ENCODE results near the gene ZFHX3. TPM values are rescaled to one million over a fixed set of nuclear protein-coding genes. Genes with fewer than 3 reads are reported as not detected.

Gene ZFHX3
- total RNA-seq, 3 donors from 2014 or later: 13.8 to 36.0 (median 15.5) TPM

DNA sequence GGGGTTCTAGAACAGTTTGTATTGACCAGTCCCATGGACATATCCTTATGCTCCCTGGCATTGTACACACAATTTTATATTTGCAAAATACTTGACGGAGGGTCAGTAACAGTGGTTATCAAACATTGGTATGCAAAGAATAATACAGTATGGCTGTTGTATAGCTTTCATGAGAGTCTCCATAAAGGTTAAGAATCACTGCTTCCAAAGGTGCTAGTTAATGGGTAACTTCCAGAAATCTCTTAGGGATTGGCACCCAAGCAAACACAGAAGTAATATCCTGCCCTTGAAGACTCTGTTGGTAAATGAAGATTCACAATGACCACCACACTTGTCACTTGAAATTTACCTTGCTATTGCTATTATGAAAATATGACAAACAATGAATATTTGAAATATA, 239.2 kb downstream of the ZFHX3 start:
- Histone ChIP-seq H3K36me3 (ENCODE audit: low read depth) (no peaks in the 10 kb centered on the region), H3K4me1 (ENCODE audit: low read depth) (peaks cover 5% of the 10 kb centered on the region), H3K4me3 (no peak overlapping the region), H3K9me3 (no peaks in the 10 kb centered on the region)
- DNase-seq (no peak), ATAC-seq (peak; percentile 73)
- TF ChIP-seq, protein P1, sequence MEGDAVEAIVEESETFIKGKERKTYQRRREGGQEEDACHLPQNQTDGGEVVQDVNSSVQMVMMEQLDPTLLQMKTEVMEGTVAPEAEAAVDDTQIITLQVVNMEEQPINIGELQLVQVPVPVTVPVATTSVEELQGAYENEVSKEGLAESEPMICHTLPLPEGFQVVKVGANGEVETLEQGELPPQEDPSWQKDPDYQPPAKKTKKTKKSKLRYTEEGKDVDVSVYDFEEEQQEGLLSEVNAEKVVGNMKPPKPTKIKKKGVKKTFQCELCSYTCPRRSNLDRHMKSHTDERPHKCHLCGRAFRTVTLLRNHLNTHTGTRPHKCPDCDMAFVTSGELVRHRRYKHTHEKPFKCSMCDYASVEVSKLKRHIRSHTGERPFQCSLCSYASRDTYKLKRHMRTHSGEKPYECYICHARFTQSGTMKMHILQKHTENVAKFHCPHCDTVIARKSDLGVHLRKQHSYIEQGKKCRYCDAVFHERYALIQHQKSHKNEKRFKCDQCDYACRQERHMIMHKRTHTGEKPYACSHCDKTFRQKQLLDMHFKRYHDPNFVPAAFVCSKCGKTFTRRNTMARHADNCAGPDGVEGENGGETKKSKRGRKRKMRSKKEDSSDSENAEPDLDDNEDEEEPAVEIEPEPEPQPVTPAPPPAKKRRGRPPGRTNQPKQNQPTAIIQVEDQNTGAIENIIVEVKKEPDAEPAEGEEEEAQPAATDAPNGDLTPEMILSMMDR (IDR thresholded peaks at IDR 0.05): no peak
- intact Hi-C loops (cut with DNase I, micrococcal nuclease): no loop called here

DNA sequence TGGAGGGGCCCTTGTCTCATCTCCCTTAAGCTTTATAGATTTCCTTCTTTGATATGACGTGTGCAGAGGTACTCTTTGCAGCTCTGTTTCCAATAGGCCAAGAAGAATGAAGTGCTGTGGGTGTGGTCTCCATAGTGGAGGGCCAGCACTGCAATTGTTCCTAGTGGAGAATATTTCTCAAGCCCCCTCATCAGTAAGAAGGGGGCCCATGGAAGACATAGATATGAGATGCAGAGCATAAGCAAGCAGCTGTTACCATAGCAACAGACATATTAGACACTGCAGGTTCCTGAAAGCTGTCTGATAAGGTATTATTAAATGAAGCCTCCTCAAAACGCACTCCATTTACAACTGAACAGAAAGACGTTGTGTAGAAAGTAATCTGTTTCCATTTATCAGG, 240.7 kb downstream of the ZFHX3 start:
- no peak for ATAC-seq
- TF ChIP-seq, protein P1 (IDR thresholded peaks at IDR 0.05): no peak

DNA sequence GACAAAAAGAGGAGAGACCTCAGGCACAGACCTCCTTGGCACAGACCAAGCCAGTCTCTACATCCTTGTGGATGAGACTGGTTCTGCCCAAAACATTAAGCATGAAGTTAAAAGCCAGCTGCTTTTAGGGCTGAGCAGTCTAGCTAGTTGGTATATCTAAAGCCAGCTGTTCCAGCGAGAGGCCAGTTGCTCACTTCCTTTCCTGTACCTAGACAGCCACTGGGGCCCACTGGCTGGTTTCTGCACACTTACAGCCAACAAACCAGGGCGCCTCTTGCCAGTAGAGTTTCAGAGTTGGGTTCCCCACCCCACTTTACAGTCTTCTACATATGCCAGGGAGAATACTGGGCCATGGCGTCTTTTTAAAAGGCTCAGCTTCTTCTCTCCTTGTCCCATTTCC, 242.4 kb downstream of the ZFHX3 start:
- Histone ChIP-seq H3K9me3 (no peaks in the 10 kb centered on the region), H3K36me3 (ENCODE audit: low read depth) (no peaks in the 10 kb centered on the region), H3K4me3 (no peak overlapping the region), H3K4me1 (ENCODE audit: low read depth) (peaks cover 5% of the 10 kb centered on the region)
- TF ChIP-seq, protein P1 (IDR thresholded peaks at IDR 0.05): no peak
- intact Hi-C loops (cut with DNase I, micrococcal nuclease): no loop called here
- ATAC-seq (no peak), DNase-seq (no peak)

More for the DNA sequence above, 240.7 kb downstream of the ZFHX3 start:
- DNase-seq: no peak
- intact Hi-C loops (cut with DNase I, micrococcal nuclease): no loop called here
- Histone ChIP-seq H3K4me1 (ENCODE audit: low read depth) (peaks cover 5% of the 10 kb centered on the region), H3K4me3 (no peak overlapping the region), H3K9me3 (no peaks in the 10 kb centered on the region), H3K36me3 (ENCODE audit: low read depth) (no peaks in the 10 kb centered on the region)

DNA sequence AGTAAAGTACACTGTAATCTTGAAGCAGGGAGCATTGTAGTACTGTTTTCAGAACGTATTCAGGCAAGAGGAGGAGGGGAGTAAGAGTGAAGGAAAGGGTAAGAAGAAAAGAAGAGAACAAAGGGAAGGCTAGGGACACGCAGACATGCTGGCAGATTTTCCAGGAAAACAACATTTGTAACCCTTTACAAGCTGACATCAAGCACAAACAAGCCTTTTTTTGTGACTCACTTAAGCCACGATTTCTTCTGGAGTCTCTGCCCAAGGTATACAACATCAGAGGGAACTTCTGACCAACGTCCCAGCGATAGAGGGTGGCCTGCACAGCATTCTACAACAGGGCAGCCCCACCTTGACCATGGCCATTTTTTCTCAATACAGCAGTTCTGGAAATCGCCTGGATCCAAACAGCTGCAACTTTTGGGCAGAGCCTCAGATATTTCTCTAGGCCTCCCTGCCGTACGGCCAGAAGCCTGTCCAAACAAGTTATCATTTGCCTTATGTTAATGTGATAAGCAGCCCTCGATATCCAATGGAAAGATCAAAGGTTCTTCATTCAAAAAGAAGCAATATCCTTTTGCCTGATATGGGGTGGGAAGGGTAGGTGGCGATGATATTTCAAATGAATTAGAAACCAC, 247.3 kb downstream of the ZFHX3 start:
- TF ChIP-seq, protein P1 (IDR thresholded peaks at IDR 0.05): no peak
- Histone ChIP-seq H3K4me1 (ENCODE audit: low read depth) (no peaks in the 10 kb centered on the region), H3K9me3 (no peaks in the 10 kb centered on the region), H3K4me3 (no peak overlapping the region), H3K36me3 (ENCODE audit: low read depth) (no peaks in the 10 kb centered on the region)
- no peak for ATAC-seq
- DNase-seq: no peak
- intact Hi-C loops (cut with DNase I, micrococcal nuclease): no loop called here

DNA sequence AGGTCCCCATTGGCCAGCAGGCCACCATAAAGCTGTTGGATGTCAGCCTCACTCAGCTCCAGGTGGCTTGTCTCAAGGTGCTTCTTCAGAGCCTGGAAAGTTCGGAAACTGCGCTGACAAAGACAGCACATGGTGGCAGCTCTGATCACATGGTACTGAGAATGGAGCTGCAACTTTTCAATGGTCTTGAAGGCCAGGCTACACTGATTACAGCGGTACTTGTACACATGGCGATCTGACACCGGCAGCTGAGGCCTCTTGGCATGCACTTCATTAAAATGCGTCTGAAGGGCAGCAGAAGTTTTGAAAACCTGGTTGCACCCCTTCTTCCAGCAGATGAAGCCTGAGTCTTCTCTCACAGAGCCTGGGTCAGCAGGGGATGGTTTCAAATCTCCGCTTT, 249.7 kb downstream of the ZFHX3 start:
- intact Hi-C loops (cut with DNase I, micrococcal nuclease): no loop called here
- H3K4me3 ChIP-seq: no peak overlapping the region
- no peak for DNase-seq
- no peaks in the 10 kb centered on the region for H3K36me3 ChIP-seq (ENCODE audit: low read depth)
- TF ChIP-seq, protein P1 (IDR thresholded peaks at IDR 0.05): no peak
- ATAC-seq: no peak
- H3K4me1 ChIP-seq (ENCODE audit: low read depth): no peaks in the 10 kb centered on the region
- no peaks in the 10 kb centered on the region for H3K9me3 ChIP-seq

DNA sequence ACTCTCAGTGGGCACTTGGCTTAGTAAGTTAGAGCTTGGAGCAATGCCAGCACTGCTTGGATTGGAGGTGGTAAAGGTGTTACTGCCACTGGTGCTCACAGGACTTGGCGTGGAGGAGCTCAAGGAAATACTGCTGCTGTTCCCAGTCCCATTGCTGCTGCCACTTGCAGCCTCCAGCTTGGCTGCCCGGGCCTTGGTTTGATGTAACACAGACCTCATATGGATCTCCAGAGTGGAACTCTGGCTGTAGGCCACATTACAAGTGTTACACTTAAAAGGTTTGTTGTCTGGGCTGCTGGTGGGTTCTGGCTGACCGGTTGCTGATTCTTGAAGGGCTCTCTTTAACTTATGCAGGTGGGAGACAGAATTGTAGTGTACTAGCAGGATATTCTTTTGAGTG, 250.3 kb downstream of the ZFHX3 start:
- no peaks in the 10 kb centered on the region for H3K4me1 ChIP-seq (ENCODE audit: low read depth)
- no peaks in the 10 kb centered on the region for H3K9me3 ChIP-seq
- ATAC-seq: no peak
- no peak for DNase-seq
- H3K36me3 ChIP-seq (ENCODE audit: low read depth): no peaks in the 10 kb centered on the region
- TF ChIP-seq, protein P1 (IDR thresholded peaks at IDR 0.05): no peak
- intact Hi-C loops (cut with DNase I, micrococcal nuclease): no loop called here
- no peak overlapping the region for H3K4me3 ChIP-seq

Measured in mucosa of descending colon (tissue), 3 donors.